ENCODE results near the gene GCM1.
"Not testable (repeated sequence)": the region's sequence is repeated elsewhere in the genome, so short reads cannot be mapped to it uniquely, and the experiment has no call there.

The GCM1 gene

DNA sequence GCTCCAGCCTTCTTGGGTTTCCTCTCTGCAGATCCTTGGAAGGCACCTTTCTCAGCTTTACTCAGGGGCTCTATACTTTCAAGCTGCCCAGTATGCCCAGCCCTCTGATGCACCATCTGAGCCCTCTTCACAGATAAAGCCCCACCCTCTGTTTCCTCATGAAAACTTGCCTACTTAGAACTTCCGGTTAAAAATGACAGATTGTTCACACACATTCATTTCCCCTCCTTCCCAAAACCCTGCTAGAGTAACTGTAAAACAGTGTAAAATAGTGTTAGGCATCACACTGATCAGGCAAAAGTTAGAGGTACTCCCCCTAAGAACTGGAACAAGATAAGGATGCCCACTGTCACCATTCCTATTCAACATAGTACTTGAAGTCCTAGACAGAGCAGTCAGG, 14.0 kb upstream of the GCM1 start:
- H3K4me1 Mint-ChIP-seq (ENCODE audit: low read depth), result peaks cover 8% of the 10 kb centered on the region
- H3K9me3 Mint-ChIP-seq (ENCODE audit: low read depth), result no peaks in the 10 kb centered on the region
- H3K4me3 Mint-ChIP-seq, result no peak overlapping the region
- no peak overlapping the region for H3K27ac Mint-ChIP-seq
- no peaks in the 10 kb centered on the region for H3K36me3 Mint-ChIP-seq
- no peaks in the 10 kb centered on the region for H3K27me3 Mint-ChIP-seq

DNA sequence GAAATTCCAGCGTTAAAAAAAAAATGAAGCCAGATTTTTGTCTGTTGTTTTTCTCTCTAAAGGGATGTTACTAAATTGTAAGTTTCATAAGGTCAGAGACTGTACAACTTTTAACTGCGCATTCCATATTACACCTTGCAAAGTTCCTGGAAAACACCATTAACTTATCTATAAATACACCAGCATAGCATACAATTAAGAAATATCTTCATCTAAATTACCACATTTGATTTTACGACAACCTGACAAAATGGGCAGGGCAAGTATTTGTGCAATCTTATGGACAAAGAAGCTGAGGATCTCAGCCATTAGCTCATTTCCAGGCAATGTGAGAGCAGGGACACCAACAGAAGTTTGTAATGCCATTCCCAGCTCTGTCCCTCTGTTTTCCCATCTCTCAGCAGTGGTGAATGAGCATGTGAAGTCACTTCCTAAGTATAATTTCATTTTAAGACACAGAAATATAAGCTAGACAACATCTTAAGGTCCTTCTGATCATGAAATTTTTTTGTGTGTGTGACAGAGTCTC, 12.9 kb upstream of the GCM1 start:
- no peaks in the 10 kb centered on the region for H3K27me3 Mint-ChIP-seq
- no peak overlapping the region for H3K4me3 Mint-ChIP-seq
- peaks cover 8% of the 10 kb centered on the region for H3K4me1 Mint-ChIP-seq (ENCODE audit: low read depth)
- no peak overlapping the region for H3K27ac Mint-ChIP-seq
- no peaks in the 10 kb centered on the region for H3K36me3 Mint-ChIP-seq
- no peaks in the 10 kb centered on the region for H3K9me3 Mint-ChIP-seq (ENCODE audit: low read depth)

DNA sequence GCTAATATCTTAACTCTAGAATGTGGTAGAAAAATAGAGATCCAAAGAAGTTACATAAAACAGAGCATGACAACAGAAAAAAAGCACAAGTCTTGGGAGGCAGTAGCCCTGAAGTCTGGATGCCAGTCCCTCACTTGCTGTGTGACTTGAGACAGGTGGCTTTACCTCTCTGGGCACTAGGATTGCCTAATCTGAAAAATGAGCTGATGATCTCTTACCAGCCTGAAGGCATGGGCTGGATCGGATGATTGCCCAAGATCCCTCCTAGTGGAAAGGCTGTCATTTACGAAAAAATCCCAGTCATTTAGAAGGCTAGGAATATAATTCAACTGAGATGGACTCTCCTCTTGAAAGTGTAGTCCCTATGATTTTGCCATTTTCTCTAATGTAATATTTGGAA, 10.9 kb upstream of the GCM1 start:
- no peak overlapping the region for H3K4me3 Mint-ChIP-seq
- H3K27me3 Mint-ChIP-seq, result no peaks in the 10 kb centered on the region
- H3K4me1 Mint-ChIP-seq (ENCODE audit: low read depth), result peaks cover 8% of the 10 kb centered on the region
- H3K27ac Mint-ChIP-seq, result no peak overlapping the region
- H3K9me3 Mint-ChIP-seq (ENCODE audit: low read depth), result no peaks in the 10 kb centered on the region
- H3K36me3 Mint-ChIP-seq, result no peaks in the 10 kb centered on the region

DNA sequence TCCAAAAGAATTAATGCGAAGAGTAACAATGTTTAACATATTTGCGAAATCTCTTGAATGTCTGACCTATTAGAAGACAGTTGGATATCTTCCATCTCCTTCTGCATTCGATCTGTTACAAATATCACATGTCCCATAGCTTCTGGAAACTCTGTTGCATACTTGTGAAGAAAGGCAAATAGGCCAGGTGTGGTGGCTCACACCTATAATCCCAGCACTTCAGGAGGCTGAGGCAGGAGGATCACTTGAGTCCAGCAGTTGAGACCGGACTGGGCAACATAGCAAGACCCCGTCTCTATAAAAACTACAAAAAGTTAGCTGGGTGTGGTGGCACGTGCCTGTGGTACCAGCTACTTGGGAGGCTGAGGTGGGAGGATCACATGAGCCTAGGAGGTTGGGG, 9.4 kb upstream of the GCM1 start:
- H3K36me3 Mint-ChIP-seq; H3K27me3 Mint-ChIP-seq; H3K4me1 Mint-ChIP-seq (ENCODE audit: low read depth); H3K27ac Mint-ChIP-seq; H3K9me3 Mint-ChIP-seq (ENCODE audit: low read depth); H3K4me3 Mint-ChIP-seq: not testable (repeated sequence)

DNA sequence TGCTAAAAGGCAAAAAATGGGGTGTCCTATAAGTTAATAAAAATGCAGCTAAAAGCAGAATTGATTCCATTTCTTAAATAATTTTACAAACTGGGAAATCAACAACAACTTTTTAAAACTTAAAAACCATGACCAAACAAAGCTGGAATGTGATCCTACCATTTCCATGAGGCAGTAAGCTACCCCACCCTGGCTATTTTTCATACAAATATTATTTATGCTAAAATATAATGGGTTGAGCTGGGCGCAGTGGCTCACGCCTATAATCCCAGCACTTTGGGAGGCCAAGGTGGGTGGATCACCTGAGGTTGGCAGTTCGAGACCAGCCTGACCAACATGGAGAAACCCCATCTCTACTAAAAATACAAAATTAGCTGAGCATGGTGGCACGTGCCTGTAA, 6.6 kb upstream of the GCM1 start:
- H3K27me3 Mint-ChIP-seq; H3K9me3 Mint-ChIP-seq (ENCODE audit: low read depth); H3K4me3 Mint-ChIP-seq; H3K4me1 Mint-ChIP-seq (ENCODE audit: low read depth); H3K27ac Mint-ChIP-seq; H3K36me3 Mint-ChIP-seq: not testable (repeated sequence)

DNA sequence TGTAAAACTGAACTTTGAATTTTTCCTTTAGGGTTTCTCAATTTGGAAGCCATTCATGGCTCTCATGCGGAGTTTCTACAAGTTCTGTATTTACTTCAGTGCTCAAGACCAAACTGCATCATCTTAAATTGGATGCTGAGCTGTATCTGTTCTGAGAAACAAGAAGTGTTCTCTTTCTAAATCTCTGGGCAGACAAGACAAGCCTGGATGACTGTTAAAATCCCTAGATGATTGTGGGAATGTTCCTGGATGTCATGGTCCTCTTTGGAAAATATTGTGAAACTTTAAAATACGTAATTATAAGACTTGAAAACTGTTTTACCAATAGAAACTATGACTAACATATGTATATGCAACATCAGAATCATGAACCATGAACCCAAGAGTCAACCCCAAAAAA, 6.2 kb upstream of the GCM1 start:
- Mint-ChIP-seq H3K4me3 (no peak overlapping the region), H3K27me3 (peaks cover 2% of the 10 kb centered on the region), H3K4me1 (ENCODE audit: low read depth) (no peaks in the 10 kb centered on the region), H3K27ac (no peak overlapping the region), H3K9me3 (ENCODE audit: low read depth) (no peaks in the 10 kb centered on the region), H3K36me3 (no peaks in the 10 kb centered on the region)

DNA sequence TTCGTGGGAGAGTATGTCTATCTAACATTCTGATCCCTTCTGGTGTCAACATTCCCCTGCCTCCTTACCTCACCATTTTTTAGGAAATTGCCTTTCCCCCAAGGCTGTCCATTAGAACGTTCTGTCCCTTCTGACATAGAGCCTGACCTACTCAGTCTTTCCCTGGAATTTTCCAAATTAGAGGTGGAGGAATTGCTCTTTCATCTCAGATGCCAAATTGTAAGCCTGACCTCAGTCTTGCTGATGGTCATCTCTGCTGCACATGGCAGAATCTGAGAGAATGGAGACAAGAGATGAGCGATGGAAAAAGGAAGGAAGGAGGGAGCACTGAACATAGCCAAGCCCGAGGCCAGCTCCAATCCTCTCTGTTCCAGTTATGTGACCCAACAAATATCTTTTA, 5.4 kb upstream of the GCM1 start:
- peaks cover 2% of the 10 kb centered on the region for H3K27me3 Mint-ChIP-seq
- no peaks in the 10 kb centered on the region for H3K9me3 Mint-ChIP-seq (ENCODE audit: low read depth)
- H3K4me3 Mint-ChIP-seq, result no peak overlapping the region
- no peaks in the 10 kb centered on the region for H3K4me1 Mint-ChIP-seq (ENCODE audit: low read depth)
- H3K27ac Mint-ChIP-seq, result no peak overlapping the region
- no peaks in the 10 kb centered on the region for H3K36me3 Mint-ChIP-seq

DNA sequence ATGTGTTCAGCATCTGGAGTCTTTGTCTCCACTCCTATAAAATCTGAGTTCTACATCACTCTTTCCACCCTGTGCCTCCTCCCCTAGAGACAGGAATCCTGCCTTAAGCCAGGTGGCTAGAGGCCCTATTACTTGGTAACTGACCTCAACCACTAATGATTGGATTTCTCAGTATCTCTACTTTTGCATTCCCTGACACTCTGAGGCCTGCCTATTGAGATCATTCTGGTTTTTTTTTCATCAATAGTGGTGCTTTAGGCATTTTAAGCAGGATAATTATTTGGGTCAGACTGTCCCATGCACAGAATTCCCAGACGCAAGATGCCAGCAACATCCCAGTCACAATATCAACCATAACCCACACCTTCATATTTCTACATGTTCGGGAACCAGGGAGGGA, 3.9 kb upstream of the GCM1 start:
- Mint-ChIP-seq H3K27me3 (peaks cover 6% of the 10 kb centered on the region), H3K36me3 (no peaks in the 10 kb centered on the region), H3K4me1 (ENCODE audit: low read depth) (no peaks in the 10 kb centered on the region), H3K9me3 (ENCODE audit: low read depth) (no peaks in the 10 kb centered on the region), H3K27ac (no peak overlapping the region), H3K4me3 (no peak overlapping the region)

DNA sequence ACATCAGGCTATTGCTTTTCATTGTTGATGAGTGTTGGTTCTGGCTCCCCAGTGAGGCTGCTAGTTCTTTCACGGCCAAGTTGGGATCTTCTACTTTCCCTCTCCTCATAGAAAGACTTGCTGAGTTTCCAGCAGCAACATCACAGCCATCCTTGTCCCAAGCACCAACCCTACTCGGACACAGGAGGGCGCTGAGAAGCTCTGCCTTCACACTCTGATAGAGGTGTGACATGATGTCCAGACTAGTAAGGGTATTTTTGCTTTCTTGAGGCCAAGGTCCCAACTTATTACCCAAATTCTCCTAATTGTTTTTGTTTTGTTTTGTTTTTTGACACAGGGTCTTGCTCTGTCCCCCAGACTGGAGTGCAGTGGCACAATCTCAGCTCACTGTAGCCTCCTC, 3.0 kb upstream of the GCM1 start:
- Mint-ChIP-seq H3K9me3 (ENCODE audit: low read depth) (no peaks in the 10 kb centered on the region), H3K36me3 (no peaks in the 10 kb centered on the region), H3K4me1 (ENCODE audit: low read depth) (no peaks in the 10 kb centered on the region), H3K27me3 (peaks cover 6% of the 10 kb centered on the region), H3K4me3 (no peak overlapping the region), H3K27ac (no peak overlapping the region)

DNA sequence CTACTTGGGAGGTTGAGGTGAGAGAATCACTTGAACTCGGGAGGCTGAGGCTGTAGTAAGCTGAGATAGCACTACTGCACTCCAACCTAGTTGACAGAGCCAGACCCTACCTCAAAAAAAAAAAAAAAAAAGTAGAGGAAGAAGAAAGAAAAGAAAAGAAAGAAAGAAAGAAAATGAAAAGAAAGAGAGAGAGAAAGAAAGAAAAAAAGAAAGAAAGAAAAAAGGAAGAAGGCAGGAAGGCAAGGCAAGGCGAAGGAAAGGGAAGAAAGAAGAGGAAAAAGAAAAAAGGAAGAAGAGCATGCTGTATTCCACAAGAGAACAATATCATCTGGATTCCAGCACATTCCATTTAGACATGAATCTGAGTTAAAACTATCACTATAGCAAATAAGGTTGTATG, 3.8 kb downstream of the GCM1 start:
- Mint-ChIP-seq H3K27ac (no peak overlapping the region), H3K36me3 (peaks cover 2% of the 10 kb centered on the region), H3K9me3 (ENCODE audit: low read depth) (no peaks in the 10 kb centered on the region), H3K4me1 (ENCODE audit: low read depth) (no peaks in the 10 kb centered on the region), H3K27me3 (peaks cover 8% of the 10 kb centered on the region), H3K4me3 (no peak overlapping the region)

DNA sequence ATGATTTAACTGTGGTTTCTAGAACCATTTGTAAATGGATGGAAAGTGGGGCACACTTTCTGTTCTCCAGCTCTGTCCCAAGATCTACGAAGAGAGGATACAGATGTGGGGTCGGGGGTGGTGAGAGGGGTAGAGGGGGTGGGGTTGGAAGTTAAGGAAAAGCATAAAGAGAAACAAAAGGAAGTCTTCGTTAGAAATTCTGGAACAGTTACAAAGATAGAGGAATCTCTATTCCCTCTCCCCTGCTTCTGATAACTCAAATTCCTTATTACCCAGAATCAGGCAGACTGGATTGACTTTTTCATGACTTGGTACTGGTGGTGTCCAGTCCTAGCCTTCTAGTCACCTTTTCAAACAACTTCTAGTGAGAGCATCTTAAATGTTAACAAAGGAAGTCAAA, 4.9 kb downstream of the GCM1 start:
- H3K9me3 Mint-ChIP-seq (ENCODE audit: low read depth), result no peaks in the 10 kb centered on the region

DNA sequence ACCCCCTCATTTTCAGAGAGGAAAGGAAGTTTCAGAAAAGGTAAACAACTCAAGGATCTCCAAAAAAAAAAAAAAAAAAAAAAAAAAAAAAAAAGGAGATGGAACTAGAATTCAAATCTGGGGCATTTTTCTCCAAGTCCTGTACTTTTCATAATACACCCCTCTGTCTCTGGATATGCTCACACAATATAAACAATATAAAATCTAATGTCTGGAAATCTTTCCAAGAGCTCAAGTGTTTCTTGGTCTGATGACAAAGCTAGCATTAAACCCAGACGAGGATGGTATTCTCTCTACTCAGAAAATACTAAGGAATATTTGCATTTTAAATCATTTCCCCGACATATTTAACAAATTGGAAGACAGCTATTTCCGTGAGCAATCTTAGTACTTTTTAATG, 5.8 kb downstream of the GCM1 start:
- Mint-ChIP-seq H3K27me3 (peaks cover 5% of the 10 kb centered on the region), H3K9me3 (ENCODE audit: low read depth) (no peaks in the 10 kb centered on the region), H3K4me1 (ENCODE audit: low read depth) (no peaks in the 10 kb centered on the region), H3K27ac (no peak overlapping the region), H3K4me3 (no peak overlapping the region), H3K36me3 (peaks cover 2% of the 10 kb centered on the region)

More for the DNA sequence above, 4.9 kb downstream of the GCM1 start:
- H3K27ac Mint-ChIP-seq, result no peak overlapping the region
- no peaks in the 10 kb centered on the region for H3K4me1 Mint-ChIP-seq (ENCODE audit: low read depth)
- H3K27me3 Mint-ChIP-seq, result peaks cover 6% of the 10 kb centered on the region
- H3K4me3 Mint-ChIP-seq, result no peak overlapping the region
- peaks cover 2% of the 10 kb centered on the region for H3K36me3 Mint-ChIP-seq

DNA sequence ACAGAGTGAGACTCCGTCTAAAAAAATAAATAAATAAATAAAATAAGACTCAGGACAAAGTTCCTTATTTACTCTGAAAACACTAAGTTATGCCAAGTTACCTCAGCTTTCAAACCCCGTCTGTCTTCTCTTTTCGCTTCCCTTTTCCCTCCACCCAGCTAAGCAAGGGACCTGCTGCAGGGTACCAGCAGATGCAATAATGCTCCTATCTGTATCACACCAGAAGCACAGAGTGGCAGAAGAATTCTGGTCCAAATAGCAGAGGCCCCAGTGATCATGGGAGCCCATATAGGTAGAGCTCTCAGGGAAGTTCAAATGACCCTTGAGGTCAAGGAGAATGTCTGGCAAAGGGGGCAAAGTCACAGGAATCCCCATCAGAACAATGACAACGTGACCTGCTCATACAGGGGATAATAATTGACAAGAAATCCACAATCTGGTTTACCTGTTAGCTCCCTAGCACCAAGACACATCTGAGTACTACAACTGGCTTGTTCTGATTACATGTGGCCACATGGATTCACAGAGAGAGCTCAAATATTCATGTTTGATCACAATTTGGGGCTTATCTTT, 8.7 kb downstream of the GCM1 start:
- no peak overlapping the region for H3K4me3 Mint-ChIP-seq
- no peaks in the 10 kb centered on the region for H3K9me3 Mint-ChIP-seq (ENCODE audit: low read depth)
- H3K36me3 Mint-ChIP-seq, result peaks cover 2% of the 10 kb centered on the region
- H3K4me1 Mint-ChIP-seq (ENCODE audit: low read depth), result peaks cover under 1% of the 10 kb centered on the region
- no peak overlapping the region for H3K27ac Mint-ChIP-seq
- H3K27me3 Mint-ChIP-seq, result peaks cover 7% of the 10 kb centered on the region

DNA sequence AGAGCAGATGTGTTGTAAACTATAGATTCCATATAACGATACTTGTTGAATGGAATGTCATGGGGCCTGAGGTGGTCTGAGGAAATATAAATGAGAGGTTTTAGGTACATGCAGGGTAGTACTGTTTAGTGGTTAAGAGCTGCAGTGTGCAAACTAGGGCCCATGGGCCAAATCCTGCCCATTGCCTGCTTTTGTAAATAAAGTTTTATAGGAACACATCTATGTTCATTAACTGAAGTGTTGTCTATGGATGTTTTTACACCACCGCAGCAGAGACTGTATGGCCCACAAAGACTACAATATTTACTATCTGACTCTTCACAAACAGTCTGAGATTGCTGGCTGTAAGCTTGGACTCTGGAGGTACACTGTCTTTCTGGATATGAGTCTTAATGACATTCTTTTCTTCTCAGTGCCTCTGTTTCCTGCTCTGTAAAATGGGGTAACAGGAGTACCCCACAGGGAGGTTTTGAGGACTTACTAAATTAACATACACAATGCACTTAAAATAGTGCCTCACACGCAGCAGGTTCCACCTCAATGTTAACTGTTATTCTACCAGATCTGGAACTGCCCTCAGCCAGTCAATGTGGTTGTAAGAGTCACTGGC, 12.5 kb downstream of the GCM1 start:
- peaks cover 4% of the 10 kb centered on the region for H3K4me1 Mint-ChIP-seq (ENCODE audit: low read depth)
- H3K4me3 Mint-ChIP-seq, result no peak overlapping the region
- H3K27ac Mint-ChIP-seq, result no peak overlapping the region
- peaks cover 2% of the 10 kb centered on the region for H3K36me3 Mint-ChIP-seq
- peaks cover 7% of the 10 kb centered on the region for H3K27me3 Mint-ChIP-seq
- H3K9me3 Mint-ChIP-seq (ENCODE audit: low read depth), result no peaks in the 10 kb centered on the region

DNA sequence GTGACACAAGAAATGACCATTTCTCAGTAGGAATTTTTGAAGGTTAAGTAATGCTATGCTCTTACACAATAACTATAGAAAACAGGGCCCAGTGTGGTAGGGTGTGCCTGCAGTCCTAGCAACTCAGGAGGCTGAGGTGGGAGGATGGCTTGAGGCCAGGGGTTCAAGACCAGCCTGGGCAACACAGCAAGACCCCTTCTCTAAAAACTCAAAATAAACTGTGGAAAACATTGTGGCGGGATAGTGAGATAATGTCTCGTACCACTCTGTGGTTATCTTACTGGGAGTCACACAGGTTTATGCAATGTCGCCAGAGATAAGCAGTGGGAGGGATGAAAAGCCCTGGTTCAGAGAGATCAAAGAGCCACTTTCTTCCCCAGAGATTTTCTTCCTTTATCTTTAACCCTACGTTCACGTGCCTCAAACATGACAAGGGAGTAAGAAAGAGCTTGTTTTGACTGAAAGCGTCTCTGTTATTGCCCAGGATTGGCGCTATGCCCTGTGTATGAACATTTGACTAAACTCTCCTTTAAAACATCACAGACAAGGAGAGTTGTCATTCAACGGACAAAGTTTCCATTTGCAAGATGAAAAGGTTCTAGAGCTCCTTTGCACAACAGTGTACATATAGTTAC, 13.9 kb downstream of the GCM1 start:
- H3K9me3 Mint-ChIP-seq (ENCODE audit: low read depth), result no peaks in the 10 kb centered on the region
- H3K27me3 Mint-ChIP-seq, result peaks cover 9% of the 10 kb centered on the region
- no peak overlapping the region for H3K27ac Mint-ChIP-seq
- H3K36me3 Mint-ChIP-seq, result no peaks in the 10 kb centered on the region
- H3K4me1 Mint-ChIP-seq (ENCODE audit: low read depth), result peaks cover 4% of the 10 kb centered on the region
- H3K4me3 Mint-ChIP-seq, result no peak overlapping the region

DNA sequence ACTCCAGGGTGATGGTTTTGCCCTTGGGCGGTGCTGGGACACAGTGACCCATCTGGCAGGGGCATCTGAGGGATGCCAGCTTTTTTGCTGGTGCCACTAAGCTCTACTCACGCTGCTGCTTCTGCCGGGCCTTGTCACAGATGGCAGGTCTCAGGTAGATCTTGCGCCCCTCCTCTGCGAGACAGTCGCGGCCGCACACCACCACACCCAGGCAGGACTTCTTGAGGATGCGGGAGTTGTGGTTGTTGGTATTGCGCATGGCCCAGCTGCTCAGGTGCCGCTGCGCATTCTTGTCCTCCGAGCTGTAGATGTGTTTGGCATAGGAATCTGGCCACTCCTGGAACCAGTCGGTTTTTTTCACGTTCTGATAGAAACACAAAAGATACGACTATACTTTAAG, 14.7 kb downstream of the GCM1 start:
- Mint-ChIP-seq H3K4me1 (ENCODE audit: low read depth) (peaks cover 4% of the 10 kb centered on the region), H3K27ac (no peak overlapping the region), H3K27me3 (peaks cover 9% of the 10 kb centered on the region), H3K4me3 (no peak overlapping the region), H3K36me3 (no peaks in the 10 kb centered on the region), H3K9me3 (ENCODE audit: low read depth) (no peaks in the 10 kb centered on the region)

Data from activated naive CD8-positive, alpha-beta T cell (primary cell).